Measurements from ENCODE around the gene AHRR.
A peak's percentile ranks its signal among the peaks of the same experiment; 100 is the strongest.
"Not testable (repeated sequence)": the region's sequence is repeated elsewhere in the genome, so short reads cannot be mapped to it uniquely, and the experiment has no call there.

The AHRR gene

GRCh38 chr5:395156-395920 lies 73.8 kb downstream of the AHRR start:
- H3K9ac ChIP-seq (ENCODE audit: low read length in 2 of 2), result no peak overlapping the region
- no peaks in the 10 kb centered on the region for H3K9me3 ChIP-seq (ENCODE audit: control insufficient read depth in 2 of 2, low read length in 2 of 2)
- no peak overlapping the region for H3K27ac ChIP-seq (ENCODE audit: low read length)
- no peaks in the 10 kb centered on the region for H3K36me3 ChIP-seq (ENCODE audit: control insufficient read depth in 2 of 2, insufficient read depth in 2 of 2, low read length in 2 of 2)
- peaks cover 13% of the 10 kb centered on the region for H3K4me1 ChIP-seq (ENCODE audit: control insufficient read depth, insufficient read depth, low read length)
- peaks cover 0 to 3% of the 10 kb centered on the region in 2 donors for H3K27me3 ChIP-seq (ENCODE audit: control insufficient read depth in 1 of 2, insufficient read depth in 2 of 2, low read length in 2 of 2)
- no peak overlapping the region for H3K4me3 ChIP-seq (ENCODE audit: low read length in 2 of 2)

- Histone ChIP-seq H3K36me3 (ENCODE audit: control insufficient read depth in 2 of 2, insufficient read depth in 2 of 2, low read length in 2 of 2) (no peaks in the 10 kb centered on the region), H3K9ac (ENCODE audit: low read length in 2 of 2) (no peak overlapping the region), H3K27ac (ENCODE audit: low read length) (no peak overlapping the region), H3K4me3 (ENCODE audit: low read length in 2 of 2) (no peak overlapping the region), H3K27me3 (ENCODE audit: control insufficient read depth in 1 of 2, insufficient read depth in 2 of 2, low read length in 2 of 2) (peaks cover 4 to 5% of the 10 kb centered on the region in 2 donors), H3K9me3 (ENCODE audit: control insufficient read depth in 2 of 2, low read length in 2 of 2) (no peaks in the 10 kb centered on the region), H3K4me1 (ENCODE audit: control insufficient read depth, insufficient read depth, low read length) (peaks cover 13% of the 10 kb centered on the region)
Observed at GRCh38 chr5:395921-396530, 74.5 kb downstream of the AHRR start.

GRCh38 chr5:396531-396961 lies 75.0 kb downstream of the AHRR start:
- Histone ChIP-seq H3K9me3 (ENCODE audit: control insufficient read depth in 2 of 2, low read length in 2 of 2) (no peaks in the 10 kb centered on the region), H3K36me3 (ENCODE audit: control insufficient read depth in 2 of 2, insufficient read depth in 2 of 2, low read length in 2 of 2) (no peaks in the 10 kb centered on the region), H3K27me3 (ENCODE audit: control insufficient read depth in 1 of 2, insufficient read depth in 2 of 2, low read length in 2 of 2) (peaks cover 5 to 6% of the 10 kb centered on the region in 2 donors), H3K4me1 (ENCODE audit: control insufficient read depth, insufficient read depth, low read length) (peaks cover 13% of the 10 kb centered on the region), H3K4me3 (ENCODE audit: low read length in 2 of 2) (no peak overlapping the region), H3K27ac (ENCODE audit: low read length) (no peak overlapping the region), H3K9ac (ENCODE audit: low read length in 2 of 2) (no peak overlapping the region)

DNA sequence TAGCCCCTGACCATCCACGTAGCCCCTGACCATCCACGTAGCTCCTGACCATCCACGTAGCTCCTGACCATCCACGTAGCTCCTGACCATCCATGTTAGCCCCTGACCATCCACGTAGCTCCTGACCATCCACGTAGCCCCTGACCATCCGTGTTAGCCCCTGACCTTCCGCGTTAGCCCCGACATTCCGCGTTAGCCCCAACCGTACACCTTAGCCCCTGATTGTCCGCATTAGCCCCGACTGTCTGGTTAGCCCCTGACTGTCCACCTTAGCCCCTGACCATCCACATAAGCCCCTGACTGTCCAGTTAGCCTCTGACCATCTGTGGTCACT lies 76.6 kb downstream of the AHRR start:
- peaks cover 13% of the 10 kb centered on the region for H3K4me1 ChIP-seq (ENCODE audit: control insufficient read depth, insufficient read depth, low read length)
- not testable (repeated sequence) for H3K9ac ChIP-seq (ENCODE audit: low read length in 2 of 2); H3K27ac ChIP-seq (ENCODE audit: low read length); H3K27me3 ChIP-seq (ENCODE audit: control insufficient read depth in 1 of 2, insufficient read depth in 2 of 2, low read length in 2 of 2); H3K9me3 ChIP-seq (ENCODE audit: control insufficient read depth in 2 of 2, low read length in 2 of 2); H3K4me3 ChIP-seq (ENCODE audit: low read length in 2 of 2); H3K36me3 ChIP-seq (ENCODE audit: control insufficient read depth in 2 of 2, insufficient read depth in 2 of 2, low read length in 2 of 2)

DNA sequence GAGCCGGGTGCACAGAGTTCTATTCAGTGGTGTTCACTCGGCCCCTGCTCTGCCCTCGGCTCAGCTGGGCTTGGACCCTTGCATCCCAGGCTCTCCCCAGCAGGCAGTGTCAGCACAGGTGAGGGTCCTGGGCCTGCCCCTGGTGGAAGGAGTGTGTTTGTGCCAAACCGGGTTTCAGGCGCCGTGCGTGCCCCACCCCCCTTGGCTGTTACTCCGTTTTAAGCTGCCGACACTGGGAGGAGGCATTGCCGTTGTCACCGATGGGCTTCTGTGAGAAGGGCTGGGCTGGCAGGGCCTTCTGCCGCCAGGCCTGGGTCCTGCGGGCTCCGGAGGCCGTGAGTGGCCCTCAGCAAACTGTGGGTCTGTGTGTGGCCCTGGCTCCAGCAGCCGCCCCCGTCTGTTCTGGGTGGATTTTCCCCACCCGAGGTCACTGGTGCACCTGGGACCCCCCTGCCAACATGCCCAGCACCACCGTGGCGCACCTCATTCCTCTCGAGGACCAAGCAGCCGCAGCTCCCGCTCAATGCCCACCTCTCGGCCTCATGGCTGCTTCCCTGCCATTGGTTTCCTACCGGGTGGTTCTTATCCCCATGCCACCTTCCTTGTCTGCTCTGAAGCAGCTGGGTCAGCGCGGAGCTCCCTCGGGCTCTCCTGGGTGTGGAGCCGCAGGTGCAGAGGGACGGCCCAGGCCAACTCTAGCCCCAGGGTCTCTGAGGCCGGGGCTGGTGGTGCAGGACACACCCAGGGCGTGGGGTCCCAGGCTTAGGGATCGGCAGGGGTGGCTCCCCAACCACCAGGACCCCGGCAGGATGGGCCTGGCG lies 77.2 kb downstream of the AHRR start:
- H3K4me3 ChIP-seq (ENCODE audit: low read length in 2 of 2), result no peak overlapping the region
- no peak overlapping the region for H3K9ac ChIP-seq (ENCODE audit: low read length in 2 of 2)
- H3K36me3 ChIP-seq (ENCODE audit: control insufficient read depth in 2 of 2, insufficient read depth in 2 of 2, low read length in 2 of 2), result no peaks in the 10 kb centered on the region
- peaks cover 7 to 8% of the 10 kb centered on the region in 2 donors for H3K27me3 ChIP-seq (ENCODE audit: control insufficient read depth in 1 of 2, insufficient read depth in 2 of 2, low read length in 2 of 2)
- H3K9me3 ChIP-seq (ENCODE audit: control insufficient read depth in 2 of 2, low read length in 2 of 2), result no peaks in the 10 kb centered on the region
- H3K4me1 ChIP-seq (ENCODE audit: control insufficient read depth, insufficient read depth, low read length), result peaks cover 13% of the 10 kb centered on the region
- H3K27ac ChIP-seq (ENCODE audit: low read length), result no peak overlapping the region

- H3K27ac ChIP-seq (ENCODE audit: low read length), result no peak overlapping the region
- H3K27me3 ChIP-seq (ENCODE audit: control insufficient read depth in 1 of 2, insufficient read depth in 2 of 2, low read length in 2 of 2), result peaks cover 7 to 8% of the 10 kb centered on the region in 2 donors
- H3K36me3 ChIP-seq (ENCODE audit: control insufficient read depth in 2 of 2, insufficient read depth in 2 of 2, low read length in 2 of 2), result no peaks in the 10 kb centered on the region
- H3K9me3 ChIP-seq (ENCODE audit: control insufficient read depth in 2 of 2, low read length in 2 of 2), result no peaks in the 10 kb centered on the region
- peak overlapping the region; percentile 40 to 55 for H3K4me3 ChIP-seq (ENCODE audit: low read length in 2 of 2)
- H3K9ac ChIP-seq (ENCODE audit: low read length in 2 of 2), result peak overlapping the region in 1 of 2 donors; percentile 51
- peaks cover 13% of the 10 kb centered on the region for H3K4me1 ChIP-seq (ENCODE audit: control insufficient read depth, insufficient read depth, low read length)
Observed at GRCh38 chr5:399296-400281, 78.1 kb downstream of the AHRR start.

DNA sequence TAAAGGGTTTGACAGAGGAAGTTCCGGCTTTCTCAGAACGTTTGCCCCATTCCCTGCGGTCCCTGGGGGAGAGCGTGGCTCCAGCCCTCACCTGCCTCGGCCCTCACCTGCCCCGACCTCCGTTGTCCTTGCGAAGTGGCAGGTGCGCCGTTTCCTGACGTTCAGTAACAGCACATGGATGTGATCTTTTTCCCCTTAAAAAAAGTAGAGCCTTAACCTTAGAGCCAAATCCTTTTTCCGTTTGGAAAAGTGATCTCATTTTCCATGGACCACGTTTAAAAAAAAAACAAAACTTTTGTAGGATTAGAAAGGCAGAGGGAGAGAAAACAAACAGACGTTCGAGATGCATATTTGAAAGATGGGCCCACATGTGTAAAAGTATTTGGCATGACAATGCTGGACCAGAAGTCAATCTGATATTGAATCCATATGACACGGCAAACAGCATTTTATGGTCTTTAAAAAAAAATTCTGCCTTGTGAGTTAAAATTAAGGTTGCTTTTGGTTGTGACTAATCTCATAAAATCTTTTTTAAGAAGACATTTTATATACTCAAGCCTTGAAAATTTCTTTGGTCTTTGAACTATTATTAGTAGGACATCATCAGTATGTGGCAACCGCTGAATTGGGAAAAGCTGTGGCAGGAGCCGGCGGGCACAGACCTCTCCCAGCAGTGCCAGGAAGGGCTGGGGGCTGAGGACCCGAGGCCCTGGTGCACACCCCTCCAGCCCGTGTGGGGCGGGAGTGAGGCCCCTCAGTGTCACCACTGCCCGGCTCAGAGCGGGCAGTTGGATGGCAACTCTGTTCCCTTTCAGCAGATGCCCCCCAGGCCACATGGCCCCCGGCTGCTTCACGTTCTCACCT lies 79.0 kb downstream of the AHRR start:
- no peak overlapping the region for H3K27ac ChIP-seq (ENCODE audit: low read length)
- H3K9ac ChIP-seq (ENCODE audit: low read length in 2 of 2), result peak overlapping the region in 1 of 2 donors; percentile 51
- H3K4me3 ChIP-seq (ENCODE audit: low read length in 2 of 2), result peak overlapping the region; percentile 40 to 55

DNA sequence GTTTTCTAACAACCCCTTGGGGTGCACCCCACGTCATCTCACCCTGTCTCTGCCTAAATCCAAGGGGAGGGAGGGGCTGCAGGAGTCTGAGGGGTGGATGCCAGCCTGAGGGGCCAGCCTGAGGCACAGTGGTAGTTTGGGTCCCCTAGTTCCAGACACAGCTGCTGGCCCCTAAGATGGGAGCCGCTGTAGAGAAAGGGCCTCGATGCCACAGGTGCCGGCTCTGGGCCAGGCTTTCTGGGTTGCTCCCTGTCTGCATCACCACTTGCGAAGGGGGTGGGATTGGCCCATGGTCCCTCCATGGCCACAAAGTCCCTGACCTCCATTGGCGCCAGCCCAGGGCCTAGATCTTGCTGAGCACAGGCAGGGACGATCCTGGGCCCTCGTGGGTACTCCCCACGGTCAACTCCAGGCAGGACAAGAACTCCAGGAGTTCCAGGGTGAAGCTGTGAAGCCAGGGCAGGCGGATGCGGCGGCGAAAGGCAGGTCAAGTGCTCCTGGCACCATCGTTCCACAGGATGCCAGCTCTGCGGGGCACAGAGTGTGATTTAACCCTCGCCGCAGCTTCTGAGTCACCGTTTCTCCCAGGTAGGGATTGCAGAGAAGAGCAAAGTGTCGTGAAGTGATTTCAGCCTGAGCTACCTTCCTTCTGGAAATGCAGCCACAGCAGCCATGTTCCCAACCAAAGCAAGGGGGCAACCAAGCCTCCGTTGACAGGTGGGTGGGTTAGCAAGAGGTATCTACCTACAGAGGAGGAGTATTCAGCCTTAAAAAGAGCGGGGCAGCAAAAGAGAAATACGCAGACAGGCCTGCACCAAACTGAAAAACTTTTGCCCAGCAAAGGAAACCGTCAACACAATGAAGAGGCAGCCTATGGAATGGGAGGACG lies 79.9 kb downstream of the AHRR start:
- Histone ChIP-seq H3K27ac (ENCODE audit: low read length) (no peak overlapping the region), H3K9me3 (ENCODE audit: control insufficient read depth in 2 of 2, low read length in 2 of 2) (no peaks in the 10 kb centered on the region), H3K4me3 (ENCODE audit: low read length in 2 of 2) (no peak overlapping the region), H3K4me1 (ENCODE audit: control insufficient read depth, insufficient read depth, low read length) (peaks cover 11% of the 10 kb centered on the region), H3K27me3 (ENCODE audit: control insufficient read depth in 1 of 2, insufficient read depth in 2 of 2, low read length in 2 of 2) (peaks cover 7 to 8% of the 10 kb centered on the region in 2 donors), H3K9ac (ENCODE audit: low read length in 2 of 2) (no peak overlapping the region), H3K36me3 (ENCODE audit: control insufficient read depth in 2 of 2, insufficient read depth in 2 of 2, low read length in 2 of 2) (no peaks in the 10 kb centered on the region)

More for the DNA sequence above, 79.0 kb downstream of the AHRR start:
- Histone ChIP-seq H3K4me1 (ENCODE audit: control insufficient read depth, insufficient read depth, low read length) (peaks cover 13% of the 10 kb centered on the region), H3K27me3 (ENCODE audit: control insufficient read depth in 1 of 2, insufficient read depth in 2 of 2, low read length in 2 of 2) (peaks cover 7 to 8% of the 10 kb centered on the region in 2 donors), H3K36me3 (ENCODE audit: control insufficient read depth in 2 of 2, insufficient read depth in 2 of 2, low read length in 2 of 2) (no peaks in the 10 kb centered on the region), H3K9me3 (ENCODE audit: control insufficient read depth in 2 of 2, low read length in 2 of 2) (no peaks in the 10 kb centered on the region)

DNA sequence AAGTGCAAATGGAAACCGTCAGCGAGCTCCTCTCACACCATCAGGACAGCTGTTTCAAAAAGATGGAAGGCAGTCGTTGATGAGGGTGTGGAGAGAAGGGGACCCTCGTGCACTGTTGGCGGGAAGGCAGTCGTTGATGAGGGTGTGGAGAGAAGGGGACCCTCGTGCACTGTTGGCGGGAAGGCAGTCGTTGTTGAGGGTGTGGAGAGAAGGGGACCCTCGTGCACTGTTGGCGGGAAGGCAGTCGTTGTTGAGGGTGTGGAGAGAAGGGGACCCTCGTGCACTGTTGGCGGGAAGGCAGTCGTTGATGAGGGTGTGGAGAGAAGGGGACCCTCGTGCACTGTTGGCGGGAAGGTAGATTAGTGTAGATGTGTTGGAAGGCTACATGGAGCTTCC lies 80.7 kb downstream of the AHRR start:
- H3K27ac ChIP-seq (ENCODE audit: low read length); H3K27me3 ChIP-seq (ENCODE audit: control insufficient read depth in 1 of 2, insufficient read depth in 2 of 2, low read length in 2 of 2); H3K4me3 ChIP-seq (ENCODE audit: low read length in 2 of 2); H3K36me3 ChIP-seq (ENCODE audit: control insufficient read depth in 2 of 2, insufficient read depth in 2 of 2, low read length in 2 of 2); H3K9me3 ChIP-seq (ENCODE audit: control insufficient read depth in 2 of 2, low read length in 2 of 2); H3K9ac ChIP-seq (ENCODE audit: low read length in 2 of 2): not testable (repeated sequence)
- peaks cover 11% of the 10 kb centered on the region for H3K4me1 ChIP-seq (ENCODE audit: control insufficient read depth, insufficient read depth, low read length)

Measured in stomach smooth muscle (tissue), 2 donors.